H1 (cell line): ENCODE results near the gene OSBPL6. TPM values are rescaled to one million over a fixed set of nuclear protein-coding genes. Genes with fewer than 3 reads are reported as not detected.
A peak's percentile ranks its signal among the peaks of the same experiment; 100 is the strongest.

Experiments used
- CTCF ChIA-PET: fragments of 300-600 bp; sonication (Branson Sonifier 250); formaldehyde crosslinking; loops from one replicate; lab custom pipeline; 2021; ENCODE audit not compliant: partially characterized antibody; lab: Charles Lee
- POLR2A ChIA-PET: fragments of 300-600 bp; sonication (Branson Sonifier 250); formaldehyde crosslinking; loops from one replicate; lab custom pipeline; 2021; ENCODE audit warnings: inconsistent platforms; ENCODE audit not compliant: partially characterized antibody; lab: Charles Lee
- DNase-seq, 2 experiments: peaks; one replicate each; pipeline versions ENCODE4 v3.0.0 to v3.0.0-alpha.2; 2010 to 2022; ENCODE audit warnings: low spot score in 2 of 2, low read depth in 1 of 2, mixed read lengths in 1 of 2
- FAIRE-seq: peaks from 2 replicates; lab custom pipeline; 2011; peaks lifted over from hg19 to GRCh38; lab: Jason Lieb, UNC
- H2AFZ ChIP-seq: 2 replicates; pipeline ENCODE4 v1.8.1; 2012; ENCODE audit warnings: low read length, inconsistent platforms
- H2AK5ac ChIP-seq: 2 replicates; pipeline ENCODE4 v1.6.1; 2013; ENCODE audit warnings: low read depth, low read length
- H2BK120ac ChIP-seq: replicated peaks from 2 replicates; pipeline ENCODE3; 2013; ENCODE audit warnings: low read depth, low read length, inconsistent platforms
- H2BK12ac ChIP-seq: 2 replicates; pipeline ENCODE4 v1.6.1; 2013; ENCODE audit warnings: low read depth, low read length
- H2BK15ac ChIP-seq: 2 replicates; pipeline ENCODE4 v1.6.1; 2013; ENCODE audit warnings: low read length
- H2BK20ac ChIP-seq: 2 replicates; pipeline ENCODE4 v1.6.1; 2013; ENCODE audit warnings: low read length
- H2BK5ac ChIP-seq: 2 replicates; pipeline ENCODE4 v1.6.1; 2013; ENCODE audit warnings: low read depth, low read length
- H3K14ac ChIP-seq: 2 replicates; pipeline ENCODE4 v1.6.1; 2013; ENCODE audit warnings: inconsistent platforms; ENCODE audit not compliant: insufficient read length
- H3K18ac ChIP-seq: 2 replicates; pipeline ENCODE4 v1.6.1; 2013; ENCODE audit warnings: low read length; ENCODE audit errors: extremely low read depth
- H3K23ac ChIP-seq: 2 replicates; pipeline ENCODE4 v1.6.1; 2013; ENCODE audit warnings: inconsistent platforms; ENCODE audit not compliant: insufficient read length
- H3K23me2 ChIP-seq: 2 replicates; pipeline ENCODE4 v1.6.1; 2013; ENCODE audit warnings: low read depth, low read length
- H3K27ac ChIP-seq: 2 replicates; pipeline ENCODE4 v1.6.1; 2011; ENCODE audit warnings: low read depth, low read length, inconsistent platforms
- H3K27me3 ChIP-seq, 4 experiments: replicated peaks in 1 of 4; 1 replicate in 1 of 4; 2 replicates in 3 of 4; pipeline versions ENCODE4 v1.6.1 to v1.8.1; 2011 to 2013; ENCODE audit warnings: low read length in 3 of 4, mild to moderate bottlenecking in 3 of 4, inconsistent platforms in 2 of 4, mixed read lengths in 2 of 4, moderate library complexity in 1 of 4; ENCODE audit not compliant: control insufficient read depth in 3 of 4, insufficient read depth in 3 of 4; ENCODE audit errors: extremely low read depth in 1 of 4
- H3K36me3 ChIP-seq, 4 experiments: 2 replicates each; pipeline versions ENCODE4 v1.6.1 to v1.8.1; 2011 to 2013; ENCODE audit warnings: mild to moderate bottlenecking in 4 of 4, low read length in 3 of 4, moderate library complexity in 2 of 4, control low read depth in 1 of 4, inconsistent platforms in 1 of 4; ENCODE audit not compliant: insufficient read depth in 4 of 4, control insufficient read depth in 2 of 4
- H3K4ac ChIP-seq: replicated peaks from 2 replicates; pipeline ENCODE3; 2013; ENCODE audit warnings: low read length, low read depth, mixed read lengths, inconsistent platforms; ENCODE audit not compliant: insufficient read length
- H3K4me1 ChIP-seq, 4 experiments: replicated peaks in 1 of 4; 1 replicate in 1 of 4; 2 replicates in 3 of 4; pipeline versions ENCODE4 v1.6.1 to v1.8.1; 2011 to 2013; ENCODE audit warnings: low read length in 3 of 4, inconsistent platforms in 2 of 4, mixed read lengths in 1 of 4; ENCODE audit not compliant: insufficient read depth in 4 of 4, control insufficient read depth in 3 of 4
- H3K4me2 ChIP-seq, 2 experiments: 2 replicates each; pipeline versions ENCODE4 v1.6.1 to v1.8.1; 2011 to 2013; ENCODE audit warnings: low read depth in 2 of 2, low read length in 2 of 2, control low read depth in 1 of 2, inconsistent platforms in 1 of 2, mild to moderate bottlenecking in 1 of 2; ENCODE audit not compliant: insufficient read depth in 1 of 2
- H3K4me3 ChIP-seq, 4 experiments: fragments of 200-600, 300-600 bp in 1 of 4; sonication (generic), shearing (Covaris generic), sonication (Bioruptor Twin) in 1 of 4; 2 replicates each; pipeline versions ENCODE4 v1.5.1 to v1.8.1; 2011 to 2016; ENCODE audit warnings: low read length in 4 of 4, low read depth in 3 of 4, control low read depth in 2 of 4, inconsistent platforms in 2 of 4, mild to moderate bottlenecking in 2 of 4, mixed read lengths in 1 of 4, moderate library complexity in 1 of 4; ENCODE audit not compliant: insufficient read depth in 2 of 4; ENCODE audit errors: extremely low read depth in 1 of 4
- H3K56ac ChIP-seq: replicated peaks from 2 replicates; pipeline ENCODE3; 2013; ENCODE audit warnings: low read depth, mild to moderate bottlenecking, mixed read lengths, low read length, inconsistent platforms; ENCODE audit not compliant: insufficient read length
- H3K79me1 ChIP-seq: 2 replicates; pipeline ENCODE4 v1.6.1; 2013; ENCODE audit warnings: low read depth, low read length, control low read depth
- H3K79me2 ChIP-seq, 2 experiments: 2 replicates each; pipeline versions ENCODE4 v1.6.1 to v1.8.1; 2012 to 2013; ENCODE audit warnings: low read length in 2 of 2, mild to moderate bottlenecking in 2 of 2, inconsistent platforms in 1 of 2; ENCODE audit not compliant: insufficient read depth in 2 of 2, control insufficient read depth in 1 of 2
- H3K9ac ChIP-seq, 4 experiments: replicated peaks in 1 of 4; 1 replicate in 1 of 4; 2 replicates in 3 of 4; pipeline versions ENCODE4 v1.6.1 to v1.8.1; 2011 to 2013; ENCODE audit warnings: low read depth in 3 of 4, low read length in 3 of 4, control low read depth in 2 of 4, mild to moderate bottlenecking in 2 of 4, moderate library complexity in 2 of 4, inconsistent platforms in 1 of 4; ENCODE audit errors: extremely low read depth in 1 of 4
- H3K9me3 ChIP-seq, 2 experiments: 2 replicates each; pipeline versions ENCODE4 v1.6.1 to v1.8.1; 2012 to 2013; ENCODE audit warnings: mild to moderate bottlenecking in 2 of 2, moderate library complexity in 2 of 2, control low read depth in 1 of 2, inconsistent platforms in 1 of 2, low read depth in 1 of 2, low read length in 1 of 2, mixed read lengths in 1 of 2; ENCODE audit not compliant: insufficient read depth in 2 of 2
- H4K20me1 ChIP-seq, 2 experiments: replicated peaks in 1 of 2; 2 replicates each; pipeline versions ENCODE3 to v1.8.1; 2011 to 2013; ENCODE audit warnings: inconsistent platforms in 2 of 2, low read length in 2 of 2, mild to moderate bottlenecking in 1 of 2; ENCODE audit not compliant: insufficient read depth in 2 of 2, control insufficient read depth in 1 of 2
- H4K5ac ChIP-seq: 2 replicates; pipeline ENCODE4 v1.6.1; 2013; ENCODE audit warnings: low read length, low read depth, mixed read lengths, inconsistent platforms; ENCODE audit not compliant: insufficient read length
- H4K8ac ChIP-seq: 2 replicates; pipeline ENCODE4 v1.8.0; 2013; ENCODE audit warnings: mild to moderate bottlenecking, moderate library complexity, low read length, inconsistent platforms; ENCODE audit not compliant: insufficient read depth; ENCODE audit errors: extremely low read depth
- H4K91ac ChIP-seq: replicated peaks from 2 replicates; pipeline ENCODE3; 2013; ENCODE audit warnings: low read length, mixed read lengths, inconsistent platforms; ENCODE audit not compliant: insufficient read length
- ATF2 ChIP-seq: IDR thresholded peaks from 2 replicates; pipeline ENCODE4 v1.6.1; 2012; ENCODE audit warnings: low read length, inconsistent platforms
- BCL11A ChIP-seq, 2 experiments: IDR thresholded peaks; one replicate each; pipeline ENCODE4 v1.6.1; 2011; ENCODE audit warnings: low read depth in 2 of 2, low read length in 2 of 2, mild to moderate bottlenecking in 2 of 2
- CBX8 ChIP-seq: fragments of 300-800, 300-1000 bp; sonication (generic); IDR thresholded peaks from 2 replicates; pipeline ENCODE4 v1.7.1; 2016; ENCODE audit warnings: low read depth, low read length, borderline replicate concordance
- E2F6 ChIP-seq: IDR thresholded peaks from 2 replicates; pipeline ENCODE4 v1.6.1; 2012; ENCODE audit warnings: inconsistent platforms
- EP300 ChIP-seq, 2 experiments: IDR thresholded peaks; 1 replicate in 1 of 2; 2 replicates in 1 of 2; pipeline ENCODE4 v1.6.1; 2011 to 2012; ENCODE audit warnings: low read depth in 2 of 2, low read length in 2 of 2, mild to moderate bottlenecking in 2 of 2, borderline replicate concordance in 1 of 2, inconsistent platforms in 1 of 2, moderate library complexity in 1 of 2
- SIRT6 ChIP-seq: IDR thresholded peaks from one replicate; pipeline ENCODE4 v1.7.1; 2012; ENCODE audit warnings: low read length, inconsistent platforms
- SRF ChIP-seq: IDR thresholded peaks from 2 replicates; pipeline ENCODE4 v1.6.1; 2011; ENCODE audit warnings: mild to moderate bottlenecking, low read depth, low read length, moderate library complexity
- WGBS, 2 experiments: shearing (Covaris generic) in 1 of 2; methylation state at CpG; one replicate each; pipeline versions ENCODE4 v1.1.6 to v1.1.7; 2013 to 2015; ENCODE audit warnings: low lambda C conversion rate in 2 of 2, mixed read lengths in 2 of 2, inconsistent platforms in 1 of 2, low coverage in 1 of 2, missing lambda C conversion rate in 1 of 2; ENCODE audit not compliant: insufficient replicate concordance in 2 of 2, insufficient coverage in 1 of 2, insufficient read length in 1 of 2; ENCODE audit errors: extremely low coverage in 1 of 2, missing lambda C conversion rate in 1 of 2; 5-methylcytosine and 5-hydroxymethylcytosine counted together
- polyA plus RNA-seq, 7 experiments: library from polyadenylated mRNA; depleted of rRNA in 3 of 7; stranded (reverse) in 5 of 7; unstranded in 2 of 7; fragments of >200 nt in 5 of 7; fragments of 200-250 nt in 2 of 7; gene quantifications; 1 replicate in 5 of 7; 2 replicates in 1 of 7; 4 replicates in 1 of 7; pipeline versions ENCODE4 v1.2.1 to v1.2.3, GENCODE V29; 2011 to 2013; ENCODE audit warnings: missing spikeins in 2 of 7, mixed read lengths in 2 of 7
- total RNA-seq: library from RNA; stranded (reverse); fragmentation: NEBNext Ultra II Directional; extraction: Animal tissue kit (Norgen Biotek cat#: 25700); gene quantifications from 2 replicates; pipeline ENCODE4 v1.2.1, GENCODE V29; 2021

OSBPL6 gene
- total and polyA plus RNA-seq, 2 of the 8 experiments (the other 6 are each of a cell fraction or from before 2014, with no cell fraction given) = 1.7 to 5.6 TPM

GRCh38 chr2:178157574-178157973 is 36.7 kb upstream of the OSBPL6 start:
- H3K23ac ChIP-seq = no peak overlapping the region
- FAIRE-seq (no peak), DNase-seq (no peak)
- no peak overlapping the region for H3K18ac ChIP-seq
- H2BK5ac ChIP-seq = no peak overlapping the region
- ChIA-PET POLR2A (no interaction called here), CTCF (interaction anchor here (1.5 to 1.8 kb wide), 2 partner anchors 47 to 239 kb away, joined by 3 to 6 read pairs; no protein-coding TSS in a partner anchor)
- no peak overlapping the region for H3K56ac ChIP-seq
- no peak overlapping the region for H3K4me2 ChIP-seq
- H3K14ac ChIP-seq = no peak overlapping the region
- no peaks in the 10 kb centered on the region for H3K27me3 ChIP-seq
- H3K4me1 ChIP-seq = no peaks in the 10 kb centered on the region
- H2BK120ac ChIP-seq = no peak overlapping the region
- H3K4ac ChIP-seq = no peak overlapping the region
- H3K4me3 ChIP-seq = no peak overlapping the region
- 87% methylated on average over 5 of the region's 5 CpGs; no CpG with 5 or more reads in 1 of the 2 experiments for WGBS, 2 experiments
- no peak overlapping the region for H4K8ac ChIP-seq
- H4K91ac ChIP-seq = no peak overlapping the region
- H3K79me2 ChIP-seq = no peaks in the 10 kb centered on the region
- H3K27ac ChIP-seq = no peak overlapping the region
- no peak overlapping the region for H4K5ac ChIP-seq
- H3K36me3 ChIP-seq = no peaks in the 10 kb centered on the region
- peaks cover 0 to 2% of the 10 kb centered on the region in 2 experiments; a peak in 1 of 4 replicates for H3K9me3 ChIP-seq
- no peak overlapping the region for H3K9ac ChIP-seq
- H2AFZ ChIP-seq = peak overlapping the region; percentile 70
- no peaks in the 10 kb centered on the region for H4K20me1 ChIP-seq
- H2BK15ac ChIP-seq = no peak overlapping the region
- no peaks in the 10 kb centered on the region for H3K23me2 ChIP-seq
- no peak for TF ChIP-seq E2F6
- no peak for TF ChIP-seq BCL11A (IDR thresholded peaks at IDR 0.05; ENCODE audit: low read depth in 2 of 2, low read length in 2 of 2)
- TF ChIP-seq ATF2 = no peak
- TF ChIP-seq SIRT6 = no peak
- TF ChIP-seq SRF = no peak
- no peak for TF ChIP-seq EP300 (IDR thresholded peaks at IDR 0.05; ENCODE audit: borderline replicate concordance in 1 of 2, low read depth in 2 of 2, low read length in 2 of 2)
- TF ChIP-seq CBX8 = no peak
- no peak overlapping the region for H2AK5ac ChIP-seq
- no peak overlapping the region for H2BK12ac ChIP-seq
- H3K79me1 ChIP-seq = no peaks in the 10 kb centered on the region
- H2BK20ac ChIP-seq = no peak overlapping the region
